Measurements from ENCODE around the gene TMEM86A.

The TMEM86A gene

GRCh38 chr11:18696638-18697225, 1.8 kb upstream of the TMEM86A start:
- no peak for DNase-seq
- in situ Hi-C loops (cut with HindIII; ENCODE audit: low pct_ligation_motif_present, low pct_unique_long_range_greater_than_20kb, low sequenced_read_pairs) = no loop called here

DNA sequence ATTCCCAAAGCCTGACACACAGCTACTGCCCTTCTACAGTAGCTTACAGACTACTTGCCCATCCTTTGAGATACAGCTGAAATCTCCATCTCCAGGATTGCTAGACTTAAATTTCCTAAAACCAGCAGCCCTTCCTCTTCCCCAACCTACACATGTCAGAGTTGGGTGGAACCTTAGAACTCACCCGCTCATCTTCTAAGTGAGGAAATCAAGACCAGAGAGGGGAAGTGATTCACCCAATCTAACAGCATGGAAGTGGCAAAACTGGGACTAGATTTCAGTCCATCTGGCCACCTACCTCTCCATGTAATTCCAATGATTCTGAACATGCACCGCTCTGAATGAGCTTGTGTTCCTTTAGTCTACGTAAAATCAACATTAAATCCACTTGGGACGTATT, 1.0 kb upstream of the TMEM86A start:
- DNase-seq = no peak
- in situ Hi-C loops (cut with HindIII; ENCODE audit: low pct_ligation_motif_present, low pct_unique_long_range_greater_than_20kb, low sequenced_read_pairs) = no loop called here

DNA sequence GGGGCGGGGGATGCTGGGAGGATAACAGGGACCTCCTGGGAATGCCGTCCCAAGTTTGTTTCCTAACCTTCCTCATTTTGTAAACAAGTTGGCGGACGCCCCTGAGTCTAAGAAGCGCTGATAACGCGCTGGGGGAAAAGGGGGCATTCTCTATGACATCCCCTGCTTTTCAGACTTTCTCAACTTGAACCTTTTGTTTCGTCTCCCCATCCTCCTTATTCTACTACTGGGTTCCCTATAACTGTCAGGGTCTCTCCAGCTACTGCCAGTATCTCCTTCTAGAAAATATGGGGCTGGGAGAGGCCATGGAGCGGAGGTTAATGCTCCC, 654 bp downstream of the TMEM86A start:
- in situ Hi-C loops (cut with HindIII; ENCODE audit: low pct_ligation_motif_present, low pct_unique_long_range_greater_than_20kb, low sequenced_read_pairs) = no loop called here

GRCh38 chr11:18699848-18700261, 1.3 kb downstream of the TMEM86A start:
- in situ Hi-C loops (cut with HindIII; ENCODE audit: low pct_ligation_motif_present, low pct_unique_long_range_greater_than_20kb, low sequenced_read_pairs) = no loop called here
- no peak for DNase-seq

More for the DNA sequence above, 654 bp downstream of the TMEM86A start:
- DNase-seq = no peak

GRCh38 chr11:18700375-18700774, 1.8 kb downstream of the TMEM86A start:
- in situ Hi-C loops (cut with HindIII; ENCODE audit: low pct_ligation_motif_present, low pct_unique_long_range_greater_than_20kb, low sequenced_read_pairs) = no loop called here
- peak; percentile 33 for DNase-seq

GRCh38 chr11:18700872-18701271, 2.3 kb downstream of the TMEM86A start:
- DNase-seq = no peak
- in situ Hi-C loops (cut with HindIII; ENCODE audit: low pct_ligation_motif_present, low pct_unique_long_range_greater_than_20kb, low sequenced_read_pairs) = no loop called here

- no peak for DNase-seq
- in situ Hi-C loops (cut with HindIII; ENCODE audit: low pct_ligation_motif_present, low pct_unique_long_range_greater_than_20kb, low sequenced_read_pairs) = no loop called here
Observed at GRCh38 chr11:18701614-18702216, 3.1 kb downstream of the TMEM86A start.

DNA sequence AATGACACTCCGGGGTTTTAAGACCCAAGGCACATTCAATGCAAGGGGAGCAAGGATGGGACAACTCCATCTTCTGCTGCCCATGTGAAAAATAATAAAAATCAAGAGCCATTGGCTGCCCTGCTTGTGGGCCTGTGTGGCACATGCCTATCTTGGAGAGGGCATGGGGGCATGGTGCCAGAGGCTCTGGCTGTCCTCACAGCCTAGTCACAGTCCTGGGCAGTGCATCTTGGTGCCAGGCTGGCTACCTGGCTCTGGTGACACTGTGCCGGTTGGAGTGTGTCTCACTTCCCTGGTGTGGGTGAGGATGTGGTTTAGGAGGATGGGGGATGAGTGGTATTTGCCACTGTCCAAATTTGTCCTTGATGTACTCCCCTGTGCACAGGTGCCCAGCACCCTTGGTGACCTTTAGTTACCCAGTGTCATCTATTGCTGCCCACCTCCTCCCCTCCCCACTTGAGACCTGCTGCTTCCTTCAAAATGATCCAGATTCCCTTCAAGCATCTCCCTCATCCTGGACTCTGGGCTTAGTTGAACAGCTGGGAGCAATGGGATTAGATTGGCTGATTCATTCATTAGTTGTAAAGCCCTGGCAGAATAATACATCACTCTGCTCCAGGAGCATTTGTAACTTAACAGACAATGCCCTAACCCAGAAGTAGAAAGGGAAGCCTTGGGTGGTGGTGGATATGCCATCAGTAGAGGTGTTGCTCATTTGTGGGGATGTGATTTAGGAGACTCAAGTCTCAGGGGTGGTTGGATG, 4.6 kb downstream of the TMEM86A start:
- in situ Hi-C loops (cut with HindIII; ENCODE audit: low pct_ligation_motif_present, low pct_unique_long_range_greater_than_20kb, low sequenced_read_pairs) = no loop called here
- DNase-seq = no peak

DNA sequence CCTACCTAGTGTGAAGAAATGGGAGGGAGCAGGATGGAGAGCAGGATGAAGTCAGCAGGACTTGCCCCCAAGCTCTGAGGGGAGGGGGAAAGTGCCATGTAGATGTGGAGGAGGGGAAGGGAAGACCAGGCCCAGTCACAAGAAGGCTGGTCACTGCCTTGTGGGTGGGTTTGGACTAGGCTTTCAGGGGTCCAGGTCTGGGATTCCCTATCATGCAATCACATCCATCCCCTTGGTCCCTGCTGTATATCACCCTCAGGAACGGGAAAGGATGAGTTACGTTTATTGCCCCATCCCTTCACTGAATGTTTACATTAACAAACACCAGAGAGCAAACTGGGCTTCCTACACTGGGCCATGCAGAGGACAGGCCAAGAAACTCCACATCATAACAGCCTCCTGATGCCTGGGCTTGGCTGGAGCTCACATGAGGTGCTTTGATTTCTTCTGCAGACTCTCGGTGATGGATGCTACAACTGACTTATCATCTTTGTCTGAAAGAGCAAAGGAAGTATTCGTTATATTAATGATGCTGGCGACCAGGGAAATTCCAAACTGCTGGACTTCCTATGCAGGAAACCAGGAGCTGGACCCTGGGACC, 5.6 kb downstream of the TMEM86A start:
- in situ Hi-C loops (cut with HindIII; ENCODE audit: low pct_ligation_motif_present, low pct_unique_long_range_greater_than_20kb, low sequenced_read_pairs) = no loop called here

GRCh38 chr11:18704698-18705097, 6.1 kb downstream of the TMEM86A start:
- in situ Hi-C loops (cut with HindIII; ENCODE audit: low pct_ligation_motif_present, low pct_unique_long_range_greater_than_20kb, low sequenced_read_pairs) = no loop called here
- no peak for DNase-seq

More for the DNA sequence above, 5.6 kb downstream of the TMEM86A start:
- no peak for DNase-seq

GRCh38 chr11:18705651-18706281, 7.2 kb downstream of the TMEM86A start:
- in situ Hi-C loops (cut with HindIII; ENCODE audit: low pct_ligation_motif_present, low pct_unique_long_range_greater_than_20kb, low sequenced_read_pairs) = no loop called here
- DNase-seq = no peak

DNA sequence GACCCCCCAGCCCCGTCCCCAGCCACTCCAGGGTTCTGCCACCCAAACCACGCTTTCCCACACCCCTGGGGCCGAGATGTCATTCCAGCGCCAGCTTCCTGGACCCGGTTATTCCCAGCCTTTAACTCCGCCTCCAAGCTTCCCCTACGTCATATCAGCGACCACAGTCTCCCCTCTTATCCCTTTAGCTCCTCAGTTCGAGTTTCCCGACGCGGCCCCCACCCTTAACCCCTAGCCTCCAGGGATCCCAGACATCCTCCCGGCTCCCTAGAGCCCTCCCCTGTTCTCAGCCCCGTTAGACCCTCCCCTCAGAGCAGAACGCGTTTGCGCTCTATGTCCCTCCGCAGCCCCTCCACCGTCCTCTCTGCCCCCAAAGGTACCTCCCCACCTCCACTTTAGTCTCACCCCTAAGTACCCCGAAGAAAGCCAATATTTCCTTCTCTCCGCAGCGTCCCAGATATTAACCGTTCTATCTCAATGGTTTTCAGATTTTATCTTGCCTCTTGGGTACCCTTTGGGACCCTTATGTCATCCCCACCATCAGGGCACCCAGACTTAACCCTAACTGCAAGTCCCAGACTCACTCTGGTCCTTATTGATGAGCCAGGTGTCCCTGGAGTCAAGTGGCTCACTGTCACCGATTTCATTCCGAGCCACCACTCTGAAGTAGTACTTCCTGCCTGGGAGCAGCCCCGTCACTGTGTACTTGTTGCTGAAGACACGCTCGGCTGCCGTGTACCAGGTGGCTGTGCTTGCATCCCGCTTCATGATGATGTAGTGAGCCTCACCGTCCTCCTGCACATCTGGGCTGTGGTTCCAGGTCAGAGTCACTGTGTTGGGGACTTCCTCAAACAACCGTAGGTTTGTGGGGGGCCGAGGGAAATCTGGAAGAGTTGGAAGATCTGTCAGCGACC, 8.0 kb downstream of the TMEM86A start:
- DNase-seq = no peak
- in situ Hi-C loops (cut with HindIII; ENCODE audit: low pct_ligation_motif_present, low pct_unique_long_range_greater_than_20kb, low sequenced_read_pairs) = no loop called here

GRCh38 chr11:18707811-18708340, 9.3 kb downstream of the TMEM86A start:
- in situ Hi-C loops (cut with HindIII; ENCODE audit: low pct_ligation_motif_present, low pct_unique_long_range_greater_than_20kb, low sequenced_read_pairs) = no loop called here
- DNase-seq = no peak

DNA sequence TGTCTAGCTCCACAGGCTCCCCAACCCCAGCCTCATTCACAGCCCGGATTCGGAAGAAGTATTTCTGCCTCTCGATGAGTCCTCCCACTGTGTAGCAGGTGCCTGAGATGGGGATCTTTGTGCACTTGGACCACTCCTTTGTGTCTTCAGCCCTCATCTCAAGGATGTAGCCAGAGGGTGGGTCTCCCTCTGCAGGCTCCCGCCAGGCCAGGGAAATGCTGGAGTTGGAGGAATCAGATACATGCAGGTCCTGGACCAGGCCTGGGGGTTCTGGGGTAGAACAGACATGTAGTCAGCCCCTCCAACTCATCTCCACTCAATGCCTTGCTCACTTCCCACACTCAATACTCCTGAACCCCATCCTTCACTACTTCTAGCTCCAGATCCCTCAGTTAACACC, 10.8 kb downstream of the TMEM86A start:
- in situ Hi-C loops (cut with HindIII; ENCODE audit: low pct_ligation_motif_present, low pct_unique_long_range_greater_than_20kb, low sequenced_read_pairs) = no loop called here
- no peak for DNase-seq

GRCh38 chr11:18710545-18710944, 12.0 kb downstream of the TMEM86A start:
- in situ Hi-C loops (cut with HindIII; ENCODE audit: low pct_ligation_motif_present, low pct_unique_long_range_greater_than_20kb, low sequenced_read_pairs) = no loop called here
- DNase-seq = no peak

DNA sequence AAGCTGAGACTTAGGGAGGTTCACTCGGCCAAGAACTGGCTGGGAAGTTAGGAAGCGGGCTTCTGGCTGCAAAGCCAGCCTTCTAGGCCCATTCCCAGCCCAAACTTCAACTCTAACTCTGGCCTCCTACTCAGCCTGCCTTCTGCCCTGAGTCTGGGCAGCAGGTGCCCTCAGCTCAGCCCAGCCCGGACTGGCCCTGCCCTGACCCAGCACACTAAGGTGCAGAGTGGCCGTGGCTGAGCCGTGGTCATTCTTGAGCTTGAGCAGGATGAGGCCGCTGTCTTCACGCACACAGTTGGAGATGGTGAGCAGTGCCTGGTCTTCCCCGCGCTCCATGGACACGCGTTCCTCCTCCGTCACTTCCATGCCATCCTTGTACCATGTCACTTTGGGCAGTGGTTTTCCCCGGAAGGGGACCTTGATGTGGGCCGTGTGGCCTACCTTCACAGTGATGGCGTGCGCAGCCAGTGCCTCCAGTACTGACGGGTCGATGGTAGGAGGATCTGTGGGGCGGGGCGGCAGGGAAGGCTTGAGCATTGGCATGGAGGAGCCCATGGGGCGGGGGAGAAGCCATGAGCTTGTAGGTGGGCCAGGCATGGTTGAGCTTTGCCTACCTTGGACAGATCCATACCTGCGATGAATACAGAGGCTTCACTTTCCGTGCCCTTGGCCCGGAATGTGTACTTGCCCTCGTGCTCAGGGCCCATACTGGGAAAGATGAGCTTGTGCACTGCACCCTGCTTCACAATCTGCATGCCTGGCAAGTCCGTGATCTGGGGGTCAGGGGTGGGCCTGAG, 15.3 kb downstream of the TMEM86A start:
- in situ Hi-C loops (cut with HindIII; ENCODE audit: low pct_ligation_motif_present, low pct_unique_long_range_greater_than_20kb, low sequenced_read_pairs) = no loop called here
- DNase-seq = no peak

- in situ Hi-C loops (cut with HindIII; ENCODE audit: low pct_ligation_motif_present, low pct_unique_long_range_greater_than_20kb, low sequenced_read_pairs) = no loop called here
- DNase-seq = no peak
Observed at GRCh38 chr11:18714443-18714780, 15.8 kb downstream of the TMEM86A start.
